ENCODE data around the gene ONECUT3. TPM values are rescaled to one million over a fixed set of nuclear protein-coding genes. Genes with fewer than 3 reads are reported as not detected.

ONECUT3 gene
- total and polyA plus RNA-seq, 9 of the 15 experiments (the other 6 are each of a cell fraction or from before 2014, with no cell fraction given): not detected

DNA sequence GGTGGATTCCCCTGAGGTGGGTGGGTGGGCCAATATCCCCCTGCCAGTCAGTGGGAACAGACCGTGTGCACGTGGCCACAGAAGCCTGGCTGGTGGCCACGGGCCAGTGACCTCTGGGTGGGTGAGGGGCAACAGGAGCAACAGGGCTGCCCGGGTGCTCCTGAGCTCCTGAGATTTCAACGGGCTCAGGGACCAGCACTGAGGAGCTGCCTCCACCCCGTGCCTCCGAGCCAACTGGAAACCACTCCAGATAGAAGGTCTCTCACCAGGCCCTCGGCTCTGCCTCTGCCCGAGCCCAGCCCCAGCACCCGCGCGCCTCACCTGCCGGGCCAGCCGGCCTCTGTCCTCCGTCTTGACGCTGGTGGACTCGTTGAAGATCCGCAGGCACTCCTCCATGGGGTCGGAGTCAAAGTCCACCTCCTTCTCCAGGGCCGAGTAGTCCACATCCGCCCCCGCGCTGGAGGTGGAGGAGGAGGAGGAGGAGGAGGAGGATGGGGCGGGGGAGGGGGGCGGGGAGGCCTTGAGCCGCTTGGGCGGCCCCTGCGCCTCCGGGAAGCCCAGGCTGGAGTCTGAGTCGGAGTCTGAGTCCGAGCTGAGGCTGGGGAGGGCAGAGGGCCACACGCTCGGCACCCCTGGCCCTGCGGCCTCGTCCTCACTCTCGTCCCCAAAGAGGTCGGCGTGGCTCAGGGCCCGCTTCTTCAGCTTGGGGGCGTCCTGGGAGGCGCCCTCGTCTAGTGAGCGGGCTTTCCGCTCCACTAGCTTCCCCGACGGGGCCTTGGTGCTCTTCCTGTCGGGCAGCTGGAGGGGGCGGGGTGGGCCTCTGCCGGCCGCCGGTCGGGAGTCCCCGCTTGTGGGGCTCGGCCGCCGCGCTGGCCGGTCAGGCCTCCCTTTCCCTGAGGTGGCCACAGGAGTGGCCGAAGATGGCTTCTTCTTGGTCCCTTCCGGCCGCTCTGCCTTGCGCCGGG, 73.5 kb downstream of the ONECUT3 start:
- Histone ChIP-seq H4K20me1 (replicated peaks; ENCODE audit: control insufficient read depth, insufficient read depth, low read length) (no peaks in the 10 kb centered on the region), H3K4me1 (replicated peaks in 1 of 2; ENCODE audit: control insufficient read depth in 2 of 2, insufficient read depth in 2 of 2, low read length in 2 of 2) (peaks cover 11 to 61% of the 10 kb centered on the region in 2 experiments), H3K9ac (ENCODE audit: insufficient read depth in 1 of 2, low read depth in 2 of 2, low read length in 2 of 2) (peak overlapping the region; percentile 64 to 92), H3K36me3 (ENCODE audit: control insufficient read depth, insufficient read depth, low read length) (peaks cover 79% of the 10 kb centered on the region; the same call in 2 of the 3 replicates), H3K4me2 (ENCODE audit: insufficient read depth, low read length) (peak overlapping the region; percentile 83), H2AFZ (ENCODE audit: low read depth, low read length) (peak overlapping the region; percentile 21; the same call in 1 of the 2 replicates), H3K27me3 (ENCODE audit: control insufficient read depth in 2 of 2, insufficient read depth in 2 of 2, low read length in 2 of 2) (no peaks in the 10 kb centered on the region), H3K9me3 (replicated peaks; ENCODE audit: control insufficient read depth, insufficient read depth, low read depth, low read length) (no peaks in the 10 kb centered on the region), H3K79me2 (ENCODE audit: control insufficient read depth, insufficient read depth, low read length) (peaks cover 61% of the 10 kb centered on the region), H3K9me1 (ENCODE audit: control insufficient read depth, insufficient read depth, low read length) (no peaks in the 10 kb centered on the region), H3K27ac (ENCODE audit: extremely low read depth, low read depth, low read length) (peak overlapping the region; percentile 67), H3K4me3 (peak overlapping the region; percentile 42)
- POLR2A ChIA-PET: interaction anchor here (0.5 to 3.7 kb wide), 11 partner anchors 9 to 920 kb away, joined by 3 to 27 read pairs (median 4); no protein-coding TSS in a partner anchor
- CTCF ChIA-PET (ENCODE audit: low intra/inter-chr PET ratio): interaction anchor here (0.8 to 2.3 kb wide), 3 partner anchors 31 to 280 kb away, joined by 3 to 12 read pairs (median 11); no protein-coding TSS in a partner anchor
- BruUV-seq (replicated peaks): TSS peak; percentile 34
- 8% methylated on average over 37 of the region's 63 CpGs for WGBS (ENCODE audit: insufficient coverage, low coverage, missing lambda C conversion rate)
- FAIRE-seq (peak; percentile 82), DNase-seq (ENCODE audit: extremely low read depth in 1 of 4, low spot score in 3 of 4) (peak; percentile 80 to 86 (median 84)), ATAC-seq (peak; percentile 78)
- intact Hi-C loops (cut with micrococcal nuclease): loop anchor here (1.0 to 2.0 kb wide), 2 partner anchors 14 to 52 kb away; partner anchors contain the start of gene ATP8B3
- in situ Hi-C loops (cut with MboI): no loop called here
- TF ChIP-seq ARID2 (IDR thresholded peaks at IDR 0.05): no peak
- TF ChIP-seq YY1 (IDR thresholded peaks at IDR 0.05; ENCODE audit: borderline replicate concordance in 1 of 3, control insufficient read depth in 1 of 3, extremely low read depth in 1 of 3, insufficient read depth in 3 of 3, insufficient read length in 1 of 3, insufficient replicate concordance in 2 of 3, low read depth in 1 of 3, low read length in 2 of 3): peak in 1 of 3 experiments; percentile 8
- TF ChIP-seq YBX1 (IDR thresholded peaks at IDR 0.05): no peak
- TF ChIP-seq, protein P1, sequence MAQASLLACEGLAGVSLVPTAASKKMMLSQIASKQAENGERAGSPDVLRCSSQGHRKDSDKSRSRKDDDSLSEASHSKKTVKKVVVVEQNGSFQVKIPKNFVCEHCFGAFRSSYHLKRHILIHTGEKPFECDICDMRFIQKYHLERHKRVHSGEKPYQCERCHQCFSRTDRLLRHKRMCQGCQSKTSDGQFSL (CRISPR knock-in tag; IDR thresholded peaks at IDR 0.05): no peak
- TF ChIP-seq, protein P1 (tag; IDR thresholded peaks at IDR 0.05): no peak
- TF ChIP-seq, protein P2, sequence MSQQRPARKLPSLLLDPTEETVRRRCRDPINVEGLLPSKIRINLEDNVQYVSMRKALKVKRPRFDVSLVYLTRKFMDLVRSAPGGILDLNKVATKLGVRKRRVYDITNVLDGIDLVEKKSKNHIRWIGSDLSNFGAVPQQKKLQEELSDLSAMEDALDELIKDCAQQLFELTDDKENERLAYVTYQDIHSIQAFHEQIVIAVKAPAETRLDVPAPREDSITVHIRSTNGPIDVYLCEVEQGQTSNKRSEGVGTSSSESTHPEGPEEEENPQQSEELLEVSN (IDR thresholded peaks at IDR 0.05; ENCODE audit: borderline replicate concordance in 1 of 2, extremely low read depth in 1 of 2, insufficient read depth in 1 of 2, insufficient read length in 1 of 2, low read depth in 1 of 2, low read length in 1 of 2, poor library complexity in 1 of 2, severe bottlenecking in 1 of 2): peak; percentile 4 to 56
- TF ChIP-seq CXXC5 (CRISPR knock-in tag; IDR thresholded peaks at IDR 0.05): peak; percentile 55
- TF ChIP-seq TAF1 (IDR thresholded peaks at IDR 0.05; ENCODE audit: control insufficient read depth, extremely low read depth, insufficient read depth, low read length, severe bottlenecking): peak; percentile 29
- TF ChIP-seq WHSC1 (IDR thresholded peaks at IDR 0.05; ENCODE audit: low read length): no peak
- peak; percentile 83; the same call in 1 of the 2 replicates for TF ChIP-seq ZBTB7A (IDR thresholded peaks at IDR 0.05; ENCODE audit: borderline replicate concordance, control insufficient read depth, low read depth, low read length)
- TF ChIP-seq ZNF764 (CRISPR knock-in tag; IDR thresholded peaks at IDR 0.05; ENCODE audit: low read depth): no peak
- TF ChIP-seq ZNF707 (CRISPR knock-in tag; conservative IDR thresholded peaks at IDR 0.05): no peak
- TF ChIP-seq ZNF24 (IDR thresholded peaks at IDR 0.05): no peak
- TF ChIP-seq, protein P3, sequence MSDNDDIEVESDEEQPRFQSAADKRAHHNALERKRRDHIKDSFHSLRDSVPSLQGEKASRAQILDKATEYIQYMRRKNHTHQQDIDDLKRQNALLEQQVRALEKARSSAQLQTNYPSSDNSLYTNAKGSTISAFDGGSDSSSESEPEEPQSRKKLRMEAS (CRISPR knock-in tag; IDR thresholded peaks at IDR 0.05): 0 out of 2 replicates have a peak, but pooled peaks have one; percentile 17
- TF ChIP-seq POLR2A (conservative IDR thresholded peaks at IDR 0.05): peak; percentile 60; the same call in 1 of the 2 replicates
- no peak for TF ChIP-seq NCOR1 (IDR thresholded peaks at IDR 0.05)
- peak; percentile 39; the same call in 1 of the 2 replicates for TF ChIP-seq POLR2AphosphoS5 (IDR thresholded peaks at IDR 0.05; ENCODE audit: control insufficient read depth, insufficient read depth, low read depth, low read length)
- TF ChIP-seq TBP (optimal IDR thresholded peaks at IDR 0.05; ENCODE audit: low read depth, low read length): peak; percentile 15
